CD4-positive, alpha-beta T cell treated with Interleukin-12 subunit alpha and Interleukin-12 subunit beta, for 1 hour (primary cell): ENCODE measurements around the gene FEZF2.
A peak's percentile ranks its signal among the peaks of the same experiment; 100 is the strongest.

Experiments
- DNase-seq: peaks from one replicate; pipeline ENCODE4 v3.0.0-alpha.2; 2020

The FEZF2 gene

DNA sequence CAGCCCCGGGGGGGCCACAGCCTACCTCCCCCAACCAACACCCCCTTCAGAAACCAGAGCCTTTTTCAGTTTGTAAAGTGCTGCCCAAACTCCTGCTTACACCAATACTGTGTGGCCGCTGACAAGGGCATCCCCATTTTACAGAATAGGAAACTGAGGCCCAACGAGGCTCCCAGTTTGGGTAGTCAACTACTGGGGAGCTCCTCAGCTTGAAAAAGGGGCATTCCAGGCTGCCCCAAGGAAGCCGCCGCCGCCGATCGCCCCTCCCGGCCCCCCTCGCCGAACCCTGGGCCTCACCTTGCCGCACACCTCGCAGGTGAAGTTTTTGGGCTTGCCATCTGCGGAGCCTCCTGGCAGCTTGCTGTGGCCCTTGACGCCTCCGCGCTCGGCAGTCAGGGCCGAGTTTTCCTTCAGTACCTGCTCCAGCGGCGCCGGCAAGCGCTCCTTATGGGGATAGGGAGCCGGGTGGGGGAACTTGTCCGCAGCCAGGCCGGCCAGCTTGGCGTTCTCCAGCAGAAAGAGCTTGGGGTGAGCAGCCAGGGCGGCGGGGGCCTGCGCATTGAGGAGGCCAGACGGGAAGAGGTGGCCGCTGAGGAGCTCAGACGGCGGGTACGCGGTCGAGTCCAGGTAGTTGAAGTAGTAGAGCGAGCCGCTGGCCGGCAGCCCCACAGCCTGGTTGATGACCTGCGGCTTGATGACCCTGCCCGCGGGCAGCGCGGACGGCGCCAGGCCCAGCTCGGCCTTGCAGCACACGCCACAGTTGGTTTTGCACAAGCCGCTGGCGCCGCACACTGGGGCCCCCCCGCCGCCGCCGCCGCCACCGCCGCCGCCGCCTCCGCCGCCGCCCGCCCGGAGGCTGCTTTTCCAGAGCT, 1.4 kb downstream of the FEZF2 start:
- DNase-seq: no peak

DNA sequence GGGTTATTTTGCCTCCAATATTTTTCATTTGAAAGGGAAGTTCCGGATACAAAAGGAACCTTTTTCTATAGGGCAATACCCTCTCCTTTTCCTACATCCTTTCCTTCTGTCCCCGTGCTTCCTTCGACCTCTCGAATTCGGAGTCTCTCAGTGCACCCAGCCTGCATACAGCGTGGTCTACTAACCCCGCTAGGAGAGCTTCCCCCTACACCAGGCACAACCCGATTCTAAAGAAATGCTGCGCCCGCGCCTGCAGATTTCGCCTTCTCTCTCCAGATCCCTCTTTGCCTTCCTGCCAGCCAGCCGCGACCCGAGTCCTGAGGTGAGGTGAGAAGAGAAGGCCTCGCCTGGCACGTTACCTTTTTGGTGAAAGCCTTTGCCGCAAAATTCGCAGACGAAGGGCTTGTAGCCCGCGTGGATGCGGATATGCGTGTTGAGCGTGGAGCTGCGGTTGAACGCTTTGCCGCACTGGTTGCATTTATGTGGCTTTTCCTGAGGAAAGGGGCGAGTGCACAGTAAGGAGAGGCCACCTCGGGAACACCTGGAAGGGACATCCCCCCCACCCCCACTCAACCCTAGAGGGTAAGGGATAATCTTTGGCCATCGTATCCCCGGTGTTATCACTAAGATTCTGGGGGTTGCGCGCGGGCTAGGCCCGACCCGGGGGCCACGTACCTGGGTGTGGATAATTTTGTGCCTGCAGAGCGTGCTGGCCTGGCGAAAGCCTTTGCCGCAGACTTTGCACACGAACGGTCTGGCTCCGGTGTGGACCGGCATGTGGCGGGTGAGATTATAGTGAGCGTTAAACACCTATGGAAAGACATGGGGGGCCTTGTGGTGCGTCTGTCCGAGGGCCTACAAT, 2.3 kb downstream of the FEZF2 start:
- DNase-seq: no peak

DNA sequence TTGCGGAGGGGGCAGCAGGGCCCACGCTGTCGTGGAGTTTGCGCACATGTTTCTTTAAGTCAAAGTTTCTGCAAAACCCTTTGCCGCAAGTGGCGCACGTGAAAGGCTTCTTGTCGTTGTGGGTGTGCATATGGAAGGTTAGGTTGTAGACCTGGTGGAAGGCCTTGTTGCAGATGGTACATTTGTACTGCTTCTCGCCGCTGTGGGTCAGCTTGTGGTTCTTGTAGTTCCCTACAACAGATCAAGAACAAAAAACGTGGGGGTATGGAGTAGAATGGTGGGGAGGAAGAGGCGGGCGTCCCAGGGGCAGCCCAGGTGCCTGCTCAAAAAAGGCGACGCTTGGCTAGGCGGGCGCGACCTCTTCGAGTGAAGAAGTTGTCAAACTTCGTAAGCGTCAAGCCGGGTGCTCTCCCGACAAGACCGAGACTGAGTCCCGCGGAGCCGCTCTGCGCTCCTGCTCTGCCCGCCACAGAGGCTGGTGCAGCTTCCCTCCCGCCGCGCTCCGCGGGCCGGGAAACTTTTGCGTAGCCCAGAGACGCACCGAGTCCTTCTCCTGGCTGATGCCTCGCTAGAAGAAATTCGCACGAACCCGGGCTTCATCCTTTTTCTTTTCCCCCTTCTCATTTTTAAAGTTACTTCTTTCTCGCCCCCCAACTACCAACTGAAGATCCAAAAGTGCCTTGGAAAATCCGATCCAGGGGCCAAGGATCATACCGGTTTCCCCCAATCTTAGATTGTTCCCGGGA, 3.1 kb downstream of the FEZF2 start:
- no peak for DNase-seq

DNA sequence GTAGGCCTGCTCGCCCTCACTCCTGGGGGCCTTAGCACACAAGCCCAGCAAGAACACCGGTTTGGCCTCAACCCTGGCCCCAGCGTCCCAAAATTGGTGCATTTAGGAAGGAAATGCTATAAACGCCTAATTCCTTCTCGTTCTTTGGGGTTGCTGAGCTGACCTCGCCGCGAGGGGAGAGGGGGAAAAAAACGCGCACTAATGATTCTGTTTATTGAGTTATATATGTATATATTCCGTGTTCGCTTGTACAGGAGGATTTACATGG, 3.9 kb downstream of the FEZF2 start:
- no peak for DNase-seq

DNA sequence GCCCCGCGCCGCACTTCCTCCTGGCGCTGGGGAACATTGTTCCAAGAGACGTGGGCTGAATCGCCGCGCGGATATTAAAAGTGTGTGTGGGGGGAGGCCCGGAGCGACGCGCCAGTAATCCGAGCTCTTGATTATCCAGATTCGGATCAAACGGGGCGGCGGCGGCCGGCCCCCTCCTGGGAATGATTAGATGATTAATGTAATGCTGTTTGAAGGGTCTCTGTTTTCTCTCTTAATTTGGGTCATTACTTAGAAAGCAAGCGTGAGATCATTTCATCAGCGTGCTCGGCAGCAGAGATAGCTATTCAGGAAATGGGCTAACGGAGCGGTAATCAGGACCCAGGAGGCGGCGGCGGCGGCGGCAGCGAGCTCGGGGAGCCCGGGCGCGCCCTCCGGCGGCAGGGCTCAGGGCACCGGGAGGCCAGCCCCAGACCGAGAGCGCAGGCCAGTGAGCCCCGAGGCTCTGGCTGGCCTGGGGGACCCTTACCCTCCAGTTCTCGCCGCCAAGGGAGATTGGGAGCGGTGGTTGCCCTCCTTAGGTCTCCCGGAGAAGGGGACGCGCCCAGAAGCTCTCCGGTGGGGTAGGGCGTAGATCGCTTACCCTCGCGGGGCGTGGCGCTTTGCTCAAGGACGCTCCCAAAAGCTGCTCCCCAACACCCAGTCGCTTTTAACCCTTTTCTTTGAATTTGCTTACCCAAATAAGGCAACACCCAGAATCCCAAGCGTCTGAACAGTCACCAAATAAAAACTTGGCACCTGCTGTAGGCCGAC, 4.5 kb downstream of the FEZF2 start:
- no peak for DNase-seq

DNA sequence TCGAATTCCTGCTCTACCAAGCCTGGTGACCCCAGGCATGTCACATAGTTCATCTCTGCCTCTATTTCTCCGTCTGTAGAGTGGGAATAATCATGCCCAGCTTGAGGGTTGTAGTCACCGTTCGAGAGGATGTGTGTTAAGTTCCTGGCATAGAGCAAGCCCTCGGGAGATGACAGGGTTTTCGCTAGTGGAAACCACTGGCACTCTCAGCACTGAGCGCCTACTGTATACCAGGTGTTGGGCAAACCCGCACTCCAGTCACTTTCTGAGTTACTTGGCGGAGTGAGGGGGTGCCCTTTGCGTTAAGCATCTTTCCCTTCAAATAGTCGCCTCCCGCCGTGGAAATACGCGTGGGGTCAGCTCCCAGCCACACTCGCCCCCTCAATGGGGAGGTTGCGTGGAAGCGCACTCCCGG, 5.1 kb downstream of the FEZF2 start:
- DNase-seq: no peak

DNA sequence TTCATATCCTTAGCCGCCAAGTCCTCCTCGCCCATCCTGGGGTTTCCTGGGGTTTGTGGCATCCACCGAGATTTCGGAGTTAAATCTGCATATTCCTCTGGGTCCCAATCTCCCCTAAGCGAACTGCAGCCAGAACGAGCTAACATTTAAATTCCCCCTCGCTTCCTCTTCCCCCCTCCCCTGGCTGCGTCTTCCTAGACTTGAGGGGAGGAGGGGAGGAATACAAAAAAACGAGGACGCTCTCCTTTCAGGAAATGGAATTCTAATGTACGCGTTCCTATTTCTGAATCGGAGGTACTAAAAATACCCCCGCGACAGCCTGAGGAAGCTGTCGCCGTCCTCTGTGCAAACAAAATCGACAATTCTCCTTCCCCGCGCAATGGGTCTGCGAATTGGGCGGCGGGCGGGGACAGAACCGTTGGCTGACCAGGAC, 5.6 kb downstream of the FEZF2 start:
- DNase-seq: no peak

DNA sequence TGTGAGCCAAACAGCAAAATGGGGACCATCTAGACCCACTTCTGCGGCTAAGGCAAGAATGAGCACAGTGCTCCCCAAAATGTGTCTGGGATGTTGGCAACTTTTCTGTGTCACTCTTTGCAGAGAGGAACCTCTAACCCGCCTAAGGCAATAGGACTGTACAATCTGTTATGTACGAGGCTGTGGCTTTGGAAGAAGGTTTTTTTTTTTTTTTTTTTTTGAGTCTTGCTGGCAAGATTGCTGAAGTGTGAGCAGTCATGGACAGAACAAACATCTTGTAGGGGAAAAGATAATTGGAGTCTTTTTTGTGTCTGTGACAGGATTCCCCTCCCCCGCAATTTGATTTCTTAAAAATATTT, 7.2 kb downstream of the FEZF2 start:
- no peak for DNase-seq

DNA sequence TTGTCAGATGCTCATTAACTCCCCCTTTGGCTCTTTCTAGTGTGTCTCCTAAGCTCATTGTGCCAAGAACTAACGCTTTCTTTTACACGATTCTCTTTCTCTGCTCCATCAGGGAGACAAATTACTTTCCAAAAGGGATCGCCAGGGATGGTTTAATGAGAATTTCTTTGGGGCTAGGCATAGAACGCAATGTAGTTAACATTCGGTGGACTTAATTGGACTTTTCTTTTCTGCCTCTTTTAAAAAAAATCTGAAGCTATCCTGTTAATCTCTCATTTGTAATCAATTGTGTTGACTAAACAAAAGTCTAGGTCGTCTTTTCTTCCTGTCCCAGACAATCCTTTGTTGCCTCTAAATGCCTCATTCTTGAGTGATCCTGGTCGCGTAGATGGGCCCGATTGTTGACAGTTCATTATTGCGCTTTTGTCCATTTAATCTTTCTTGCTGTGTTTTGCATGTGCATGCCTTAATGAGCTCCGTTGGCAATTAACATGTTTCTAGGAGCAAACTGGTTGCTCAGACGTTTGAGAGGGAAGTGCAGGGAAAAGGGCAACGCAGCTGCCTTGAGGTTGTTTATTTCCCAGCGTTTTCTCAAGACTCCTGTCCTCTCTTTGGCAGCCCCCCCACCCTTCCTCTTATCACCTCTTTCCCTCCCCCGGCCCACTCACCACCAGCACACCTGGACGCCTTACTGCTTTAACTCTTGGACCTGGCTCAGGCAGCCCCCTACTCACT, 7.8 kb downstream of the FEZF2 start:
- no peak for DNase-seq

DNA sequence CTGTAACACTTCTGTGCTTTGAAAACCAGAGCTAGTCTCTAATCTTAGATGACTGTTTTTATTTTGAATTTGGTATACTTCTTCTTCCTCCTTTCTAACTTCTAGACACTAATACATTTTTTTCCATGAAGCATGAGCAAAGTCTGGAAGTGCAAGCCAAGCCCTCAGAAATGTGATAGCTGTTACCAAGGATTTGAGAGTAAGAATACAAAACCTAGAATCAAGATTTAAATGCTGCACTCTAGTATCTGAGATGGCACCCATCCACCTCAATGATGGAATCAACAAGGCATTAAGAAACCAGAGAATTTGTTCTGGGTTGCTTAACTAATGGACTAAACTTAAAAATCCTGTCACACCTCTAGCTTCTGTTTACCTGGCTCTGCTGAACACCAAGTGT, 9.2 kb downstream of the FEZF2 start:
- no peak for DNase-seq

DNA sequence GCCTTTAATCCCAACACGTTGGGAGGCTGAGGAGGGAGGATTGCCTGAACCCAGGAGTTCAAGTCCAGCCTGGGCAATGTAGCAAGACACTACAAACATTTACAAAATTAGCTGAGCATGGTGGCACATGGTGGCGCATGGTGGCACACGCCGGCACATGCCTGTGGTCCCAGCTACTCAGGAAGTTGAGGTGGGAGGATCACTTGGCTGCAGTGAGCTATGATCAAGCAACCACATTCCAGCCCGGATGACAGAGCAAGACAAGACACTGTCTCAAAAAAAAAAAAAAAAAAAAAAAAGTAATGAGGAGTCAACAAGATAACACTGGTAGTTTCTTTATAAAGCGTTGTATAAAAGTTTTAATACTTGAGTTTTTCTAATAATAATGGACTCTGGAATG, 10.1 kb downstream of the FEZF2 start:
- DNase-seq: no peak

DNA sequence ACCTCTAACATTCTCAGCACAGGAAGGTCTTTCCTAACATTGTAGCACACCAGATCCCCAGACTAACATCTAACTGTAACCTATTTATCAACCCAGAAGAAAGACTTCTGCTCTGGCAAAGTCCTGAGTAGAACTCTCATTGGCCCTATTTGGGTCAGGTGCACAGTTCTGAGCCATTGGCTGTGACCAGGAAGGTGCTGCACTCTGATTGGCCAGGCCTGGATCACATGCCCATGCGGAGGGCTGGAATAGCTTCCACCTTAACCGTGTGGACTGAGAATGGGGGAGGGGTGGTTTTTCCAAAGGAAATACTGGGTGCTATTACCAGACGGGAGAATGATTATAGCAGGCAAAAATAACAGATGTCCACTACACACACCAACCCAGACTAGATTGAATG, 11.5 kb downstream of the FEZF2 start:
- DNase-seq: no peak

DNA sequence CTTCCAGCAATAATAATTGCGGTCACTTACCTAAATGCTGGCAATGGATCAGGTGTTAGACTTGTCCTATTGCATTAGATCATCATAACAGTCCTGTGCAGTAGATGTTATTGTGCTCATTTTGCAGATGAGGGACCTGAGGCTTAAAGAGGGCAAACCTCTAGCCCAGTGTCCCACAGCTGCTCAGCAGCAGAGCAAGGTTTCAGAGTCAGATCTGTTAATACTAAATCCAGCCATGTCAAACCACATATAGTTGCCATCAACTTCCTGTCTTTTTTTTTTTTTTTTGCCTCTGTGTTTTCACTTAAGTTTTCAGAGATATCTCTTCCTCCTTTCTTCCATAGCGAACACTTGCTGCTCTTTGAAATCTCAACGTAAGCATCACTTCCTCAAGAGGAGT, 12.1 kb downstream of the FEZF2 start:
- DNase-seq: no peak

DNA sequence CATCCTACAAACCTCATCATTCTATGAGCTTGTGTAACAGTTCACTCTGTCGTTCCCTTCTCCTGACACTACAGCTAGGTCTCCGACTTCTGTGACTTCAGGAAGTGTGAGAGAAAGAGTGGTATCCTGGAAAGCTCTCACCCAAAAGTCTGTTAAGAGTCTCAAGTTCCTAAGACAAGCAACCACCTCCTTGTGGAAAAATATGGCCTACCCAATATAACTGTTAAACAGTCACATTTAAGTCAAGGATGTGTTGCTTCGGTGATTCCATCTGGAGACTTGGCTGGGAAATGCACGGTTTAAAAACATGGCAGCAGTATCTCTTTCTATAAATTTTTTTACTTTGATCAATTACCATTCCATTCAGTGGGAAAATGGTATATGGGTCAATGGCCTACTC, 13.8 kb downstream of the FEZF2 start:
- DNase-seq: no peak

DNA sequence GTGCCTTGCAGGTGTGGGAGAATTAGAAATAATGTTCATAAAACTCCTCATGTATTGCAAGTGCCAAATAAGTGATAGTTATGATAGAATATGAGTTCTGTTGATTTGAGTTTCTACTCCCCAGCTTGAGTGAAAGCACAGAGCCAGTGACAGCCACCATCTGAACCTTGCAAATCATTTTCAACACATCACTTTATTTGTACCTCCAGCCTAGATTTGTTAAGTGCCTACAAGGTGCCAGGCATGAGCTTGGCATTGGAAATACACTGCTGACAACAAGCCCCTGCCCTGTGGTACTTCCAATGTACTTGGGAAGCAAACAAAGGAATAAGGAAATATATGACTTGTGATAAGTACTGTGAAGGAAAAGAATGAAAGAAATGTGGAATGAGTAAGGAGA, 17.0 kb downstream of the FEZF2 start:
- DNase-seq: no peak

DNA sequence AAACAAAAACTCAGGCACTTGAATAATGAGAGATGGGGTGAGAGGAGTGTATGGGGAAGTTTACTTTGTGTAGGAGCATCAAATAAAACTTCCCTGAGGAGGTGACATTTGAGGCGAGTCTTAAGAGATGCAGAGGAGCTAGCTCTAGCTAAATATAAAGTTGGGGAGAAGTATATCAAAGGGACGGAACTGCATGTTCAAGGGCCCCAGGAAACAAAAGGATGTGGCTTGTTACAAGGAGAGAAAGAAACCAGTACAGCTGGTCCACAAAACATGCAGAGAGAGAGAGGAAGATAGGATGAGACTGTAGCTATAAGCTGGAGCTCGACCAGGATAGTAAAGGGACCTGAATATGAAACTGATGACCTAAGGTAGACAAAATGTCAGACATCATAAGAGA, 17.6 kb downstream of the FEZF2 start:
- no peak for DNase-seq

DNA sequence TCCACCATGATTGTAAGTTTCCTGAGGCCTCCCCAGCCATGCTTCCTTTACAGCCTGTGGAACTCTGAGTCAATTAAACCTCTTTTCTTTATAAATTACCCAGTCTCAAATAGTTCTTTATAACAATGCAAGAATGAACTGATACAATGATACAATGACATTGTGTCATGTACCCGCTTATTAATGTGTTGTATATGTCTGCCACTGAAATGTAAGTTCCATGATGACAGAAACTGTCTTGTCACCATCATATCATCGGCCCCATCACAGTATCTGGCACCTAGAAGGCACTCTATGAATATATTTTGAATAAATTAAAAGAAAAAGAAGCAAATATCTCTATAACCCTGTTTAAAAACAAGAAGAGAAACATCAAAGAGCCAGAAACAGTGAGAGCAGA, 29.6 kb downstream of the FEZF2 start:
- DNase-seq: no peak

DNA sequence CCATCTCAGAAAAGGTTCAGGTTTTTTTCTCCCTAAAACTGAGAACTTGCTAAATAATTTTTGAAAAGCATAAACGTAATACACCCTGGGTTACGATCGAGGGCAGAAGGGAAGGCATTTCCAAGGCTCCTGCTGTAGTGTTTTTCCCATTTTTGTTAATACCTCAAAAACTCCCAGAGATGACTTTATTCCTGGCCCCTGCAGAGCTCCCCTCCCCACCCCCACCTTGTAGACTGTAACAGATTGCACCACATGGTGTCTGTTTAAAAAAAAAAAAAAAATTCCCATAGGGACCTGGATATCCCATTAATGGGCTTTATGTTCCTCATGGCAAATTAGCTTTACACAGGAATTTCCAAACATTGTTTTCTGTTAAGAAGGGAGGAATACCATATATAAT, 38.2 kb downstream of the FEZF2 start:
- DNase-seq: no peak

DNA sequence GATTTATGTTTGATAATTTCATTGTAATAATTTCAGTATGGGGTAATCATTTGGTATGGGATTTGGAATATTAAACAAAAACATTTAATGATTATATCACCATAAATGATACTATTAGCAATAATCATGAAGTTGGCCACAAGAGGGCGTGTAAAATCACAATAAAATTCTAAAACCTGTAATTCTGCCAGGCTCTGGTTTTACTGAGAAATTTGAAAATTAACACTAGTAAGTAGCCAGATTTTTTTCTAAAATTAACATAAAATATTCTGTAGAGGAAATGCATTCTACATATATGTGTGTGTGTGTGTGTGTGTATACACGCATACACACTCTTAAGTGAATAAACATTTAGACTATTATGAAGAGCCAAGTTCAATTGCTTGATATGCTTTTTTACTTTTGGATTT, 40.5 kb downstream of the FEZF2 start:
- DNase-seq: peak; percentile 11

DNA sequence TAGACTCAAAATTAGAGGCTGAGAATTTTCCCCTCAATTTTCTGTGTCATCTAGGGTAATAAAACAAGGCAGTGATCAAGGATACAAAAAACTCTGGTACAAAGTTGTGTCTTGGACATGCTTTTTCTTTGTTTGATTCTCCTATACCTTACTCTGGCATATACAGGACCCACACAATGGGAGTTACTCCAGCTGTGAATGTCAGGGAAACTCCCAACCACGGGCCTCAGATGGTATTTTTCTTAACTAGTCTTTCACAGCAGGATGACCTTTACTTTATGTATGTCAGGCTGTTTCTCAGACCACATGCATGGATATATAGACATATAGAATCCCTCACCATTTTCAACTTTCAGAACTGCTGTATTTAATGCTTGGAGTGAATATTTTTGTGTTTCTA, 41.3 kb downstream of the FEZF2 start:
- no peak for DNase-seq

DNA sequence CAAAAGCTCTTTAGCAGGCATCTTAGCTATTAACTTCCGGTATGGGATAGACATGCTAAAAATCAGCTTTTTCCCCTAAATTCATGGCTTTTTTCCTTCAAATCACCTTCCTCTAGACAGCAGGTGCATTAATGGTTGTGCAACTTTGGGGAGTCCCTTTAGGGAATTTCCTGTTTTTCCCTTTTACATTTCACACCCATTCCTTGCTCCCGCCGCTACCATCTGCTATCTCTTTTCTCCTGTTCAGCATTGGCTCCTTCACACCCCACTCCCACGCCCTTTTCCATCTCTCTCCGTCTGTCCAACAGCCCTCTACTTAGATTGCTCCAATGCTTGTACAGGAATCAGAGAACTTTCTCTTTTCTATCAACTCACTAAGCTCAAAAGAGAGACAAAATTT, 43.4 kb downstream of the FEZF2 start:
- no peak for DNase-seq

DNA sequence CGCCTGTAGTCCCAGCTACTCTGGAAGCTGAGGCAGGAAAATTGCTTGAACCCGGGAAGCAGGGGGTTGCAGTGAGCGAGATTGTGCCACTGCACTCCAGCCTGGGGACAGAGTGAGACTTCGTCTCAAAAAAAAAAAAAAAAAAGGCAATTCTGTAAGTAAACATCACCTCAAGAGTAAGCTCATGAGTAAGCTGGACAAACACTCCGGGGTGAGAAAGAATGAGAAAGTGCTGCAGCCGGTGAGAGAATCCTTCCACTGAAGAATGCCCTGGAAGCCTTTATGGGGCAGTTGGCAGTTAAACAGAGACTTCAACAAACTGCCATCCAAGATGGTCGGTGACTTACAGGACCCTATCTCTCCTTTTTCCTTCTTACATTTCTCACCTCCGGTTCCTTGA, 47.5 kb downstream of the FEZF2 start:
- no peak for DNase-seq
